ENCODE data around the gene MMP1.

- TF ChIP-seq POLR2A (IDR thresholded peaks at IDR 0.05) = no peak
- TF ChIP-seq, protein P1, sequence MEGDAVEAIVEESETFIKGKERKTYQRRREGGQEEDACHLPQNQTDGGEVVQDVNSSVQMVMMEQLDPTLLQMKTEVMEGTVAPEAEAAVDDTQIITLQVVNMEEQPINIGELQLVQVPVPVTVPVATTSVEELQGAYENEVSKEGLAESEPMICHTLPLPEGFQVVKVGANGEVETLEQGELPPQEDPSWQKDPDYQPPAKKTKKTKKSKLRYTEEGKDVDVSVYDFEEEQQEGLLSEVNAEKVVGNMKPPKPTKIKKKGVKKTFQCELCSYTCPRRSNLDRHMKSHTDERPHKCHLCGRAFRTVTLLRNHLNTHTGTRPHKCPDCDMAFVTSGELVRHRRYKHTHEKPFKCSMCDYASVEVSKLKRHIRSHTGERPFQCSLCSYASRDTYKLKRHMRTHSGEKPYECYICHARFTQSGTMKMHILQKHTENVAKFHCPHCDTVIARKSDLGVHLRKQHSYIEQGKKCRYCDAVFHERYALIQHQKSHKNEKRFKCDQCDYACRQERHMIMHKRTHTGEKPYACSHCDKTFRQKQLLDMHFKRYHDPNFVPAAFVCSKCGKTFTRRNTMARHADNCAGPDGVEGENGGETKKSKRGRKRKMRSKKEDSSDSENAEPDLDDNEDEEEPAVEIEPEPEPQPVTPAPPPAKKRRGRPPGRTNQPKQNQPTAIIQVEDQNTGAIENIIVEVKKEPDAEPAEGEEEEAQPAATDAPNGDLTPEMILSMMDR (IDR thresholded peaks at IDR 0.05) = no peak
Observed at GRCh38 chr11:102837156-102837555, 39.2 kb upstream of the MMP1 start.
